Measurements from ENCODE around the gene KIF5B. TPM values are rescaled to one million over a fixed set of nuclear protein-coding genes. Genes with fewer than 3 reads are reported as not detected.
"Not testable (repeated sequence)": the region's sequence is repeated elsewhere in the genome, so short reads cannot be mapped to it uniquely, and the experiment has no call there.

The KIF5B gene
- total RNA-seq, 2 donors from 2014 or later: 148 to 164 TPM

- Histone ChIP-seq H3K36me3 (no peaks in the 10 kb centered on the region), H3K9me3 (peaks cover under 1% of the 10 kb centered on the region), H3K27ac (peak overlapping the region in 1 of 2 donors; percentile 26), H3K4me1 (ENCODE audit: control insufficient read depth in 1 of 2, low read depth in 2 of 2) (peaks cover 8 to 19% of the 10 kb centered on the region in 2 donors), H3K4me3 (no peak overlapping the region), H3K27me3 (replicated peaks; ENCODE audit: insufficient read depth) (no peaks in the 10 kb centered on the region)
- no peak for DNase-seq (ENCODE audit: low spot score)
- TF ChIP-seq CTCF (IDR thresholded peaks at IDR 0.05): no peak
- ATAC-seq (ENCODE audit: insufficient number of reproducible peaks, low FRiP score, low read depth): no peak
These were observed 47.5 kb upstream of the KIF5B start for GRCh38 chr10:32103721-32104120.

GRCh38 chr10:32098566-32099259, 42.5 kb upstream of the KIF5B start:
- not testable (repeated sequence) for H3K36me3 ChIP-seq; DNase-seq (ENCODE audit: low spot score); H3K4me3 ChIP-seq; H3K9me3 ChIP-seq; ATAC-seq (ENCODE audit: insufficient number of reproducible peaks, low FRiP score, low read depth); H3K4me1 ChIP-seq (ENCODE audit: control insufficient read depth in 1 of 2, low read depth in 2 of 2); H3K27me3 ChIP-seq (replicated peaks; ENCODE audit: insufficient read depth); H3K27ac ChIP-seq

GRCh38 chr10:32095116-32095733, 39.0 kb upstream of the KIF5B start:
- no peak for TF ChIP-seq CTCF (IDR thresholded peaks at IDR 0.05)
- Histone ChIP-seq H3K9me3 (peaks cover 3% of the 10 kb centered on the region), H3K27me3 (replicated peaks; ENCODE audit: insufficient read depth) (no peaks in the 10 kb centered on the region), H3K27ac (no peak overlapping the region), H3K4me3 (no peak overlapping the region), H3K4me1 (ENCODE audit: control insufficient read depth in 1 of 2, low read depth in 2 of 2) (no peaks in the 10 kb centered on the region), H3K36me3 (no peaks in the 10 kb centered on the region)
- no peak for ATAC-seq (ENCODE audit: insufficient number of reproducible peaks, low FRiP score, low read depth)
- no peak for DNase-seq (ENCODE audit: low spot score)

GRCh38 chr10:32093650-32094049, 37.4 kb upstream of the KIF5B start:
- no peaks in the 10 kb centered on the region for H3K27me3 ChIP-seq (replicated peaks; ENCODE audit: insufficient read depth)
- no peaks in the 10 kb centered on the region for H3K36me3 ChIP-seq
- no peak for DNase-seq (ENCODE audit: low spot score)
- no peak for ATAC-seq (ENCODE audit: insufficient number of reproducible peaks, low FRiP score, low read depth)
- no peak overlapping the region for H3K4me3 ChIP-seq
- TF ChIP-seq CTCF (IDR thresholded peaks at IDR 0.05): no peak
- no peaks in the 10 kb centered on the region for H3K4me1 ChIP-seq (ENCODE audit: control insufficient read depth in 1 of 2, low read depth in 2 of 2)
- H3K9me3 ChIP-seq: peaks cover 2% of the 10 kb centered on the region
- no peak overlapping the region for H3K27ac ChIP-seq

- Histone ChIP-seq H3K36me3 (no peaks in the 10 kb centered on the region), H3K4me1 (ENCODE audit: control insufficient read depth in 1 of 2, low read depth in 2 of 2) (no peaks in the 10 kb centered on the region), H3K27ac (no peak overlapping the region), H3K4me3 (no peak overlapping the region), H3K9me3 (no peaks in the 10 kb centered on the region), H3K27me3 (replicated peaks; ENCODE audit: insufficient read depth) (no peaks in the 10 kb centered on the region)
- no peak for ATAC-seq (ENCODE audit: insufficient number of reproducible peaks, low FRiP score, low read depth)
- no peak for DNase-seq (ENCODE audit: low spot score)
- TF ChIP-seq CTCF (IDR thresholded peaks at IDR 0.05): no peak
These were observed 34.8 kb upstream of the KIF5B start for GRCh38 chr10:32091046-32091445.

Data from thoracic aorta (tissue), 2 donors.